Measurements from ENCODE around the gene MTURN.

DNA sequence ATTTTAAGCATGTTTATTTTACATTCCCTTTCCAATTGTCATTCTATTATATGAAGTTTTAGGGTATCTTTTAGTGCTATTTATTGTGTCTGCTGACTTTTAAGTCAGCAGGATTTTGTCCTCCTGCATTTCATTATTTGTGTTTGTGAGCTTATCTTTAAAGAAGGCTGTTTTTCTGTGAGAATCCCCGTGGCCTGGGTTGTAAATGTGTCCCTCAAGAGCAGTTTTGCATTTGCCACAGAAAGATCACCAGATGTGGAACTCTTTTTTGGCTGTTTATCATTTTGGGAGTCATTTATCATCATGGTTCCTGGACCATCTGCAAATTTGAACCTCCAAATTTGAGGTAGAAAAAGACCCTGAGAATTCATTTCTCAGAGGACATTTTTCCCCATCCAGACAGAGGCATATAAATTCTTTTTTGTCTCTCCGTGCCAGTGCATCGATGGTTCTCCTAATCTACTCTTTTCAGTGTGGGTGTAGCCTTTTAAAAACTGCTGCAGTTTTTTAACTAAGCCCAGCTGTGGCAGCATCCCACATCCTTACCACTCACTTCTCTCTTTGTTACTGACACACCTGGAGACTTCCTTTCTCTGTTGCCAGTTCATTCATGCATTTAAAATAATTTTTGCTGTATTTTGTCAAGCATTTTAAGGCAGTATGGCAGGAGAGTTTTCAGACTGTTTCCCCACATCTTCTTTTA is 20.1 kb upstream of the MTURN start:
- TF ChIP-seq, protein P1, sequence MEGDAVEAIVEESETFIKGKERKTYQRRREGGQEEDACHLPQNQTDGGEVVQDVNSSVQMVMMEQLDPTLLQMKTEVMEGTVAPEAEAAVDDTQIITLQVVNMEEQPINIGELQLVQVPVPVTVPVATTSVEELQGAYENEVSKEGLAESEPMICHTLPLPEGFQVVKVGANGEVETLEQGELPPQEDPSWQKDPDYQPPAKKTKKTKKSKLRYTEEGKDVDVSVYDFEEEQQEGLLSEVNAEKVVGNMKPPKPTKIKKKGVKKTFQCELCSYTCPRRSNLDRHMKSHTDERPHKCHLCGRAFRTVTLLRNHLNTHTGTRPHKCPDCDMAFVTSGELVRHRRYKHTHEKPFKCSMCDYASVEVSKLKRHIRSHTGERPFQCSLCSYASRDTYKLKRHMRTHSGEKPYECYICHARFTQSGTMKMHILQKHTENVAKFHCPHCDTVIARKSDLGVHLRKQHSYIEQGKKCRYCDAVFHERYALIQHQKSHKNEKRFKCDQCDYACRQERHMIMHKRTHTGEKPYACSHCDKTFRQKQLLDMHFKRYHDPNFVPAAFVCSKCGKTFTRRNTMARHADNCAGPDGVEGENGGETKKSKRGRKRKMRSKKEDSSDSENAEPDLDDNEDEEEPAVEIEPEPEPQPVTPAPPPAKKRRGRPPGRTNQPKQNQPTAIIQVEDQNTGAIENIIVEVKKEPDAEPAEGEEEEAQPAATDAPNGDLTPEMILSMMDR (IDR thresholded peaks at IDR 0.05) = no peak
- TF ChIP-seq POLR2A (IDR thresholded peaks at IDR 0.05) = no peak

Measured in adrenal gland (tissue), 5 donors.